GM18861 (cell line): ENCODE results near the gene LRRC8A.
"Not testable (repeated sequence)": the region's sequence is repeated elsewhere in the genome, so short reads cannot be mapped to it uniquely, and the experiment has no call there.

Experiments used
- ATAC-seq: cut with Tn5 transposase; IDR thresholded peaks from one replicate; pipeline ENCODE4 v1.9.1; 2021; ENCODE audit not compliant: unreplicated experiment

Gene LRRC8A

DNA sequence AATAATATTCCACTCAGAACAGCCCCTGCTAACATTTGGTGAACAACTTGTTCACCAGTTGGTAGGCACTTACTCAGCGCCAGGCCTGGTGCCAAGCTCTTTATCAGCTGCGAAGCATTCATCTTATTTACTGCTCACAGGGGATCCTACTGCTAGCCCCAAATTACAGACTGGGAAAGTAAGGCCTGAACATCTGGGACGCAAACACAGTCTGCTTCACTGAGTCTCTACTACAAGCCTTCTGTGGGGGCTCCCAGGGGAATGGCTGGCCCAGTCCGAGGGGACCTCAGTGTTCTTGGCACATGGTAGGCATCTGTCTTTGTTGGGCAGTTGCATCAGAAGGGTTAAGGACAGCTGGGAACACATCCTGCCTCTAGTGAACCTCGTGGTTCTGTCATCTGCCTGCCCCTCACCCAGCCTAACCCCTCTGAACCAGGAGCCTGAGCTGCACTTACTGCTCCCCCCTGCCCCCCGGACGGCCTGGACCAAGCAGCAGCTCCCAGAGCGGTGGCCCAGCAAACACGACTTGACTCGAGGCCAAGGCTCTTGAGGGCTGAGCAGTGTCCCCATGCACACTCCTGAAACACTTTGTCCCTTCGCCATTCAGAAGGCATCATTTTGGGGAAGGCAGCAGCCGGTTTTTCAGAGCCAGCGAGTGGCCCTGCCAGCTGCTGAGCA, 38.6 kb downstream of the LRRC8A start, which contains the start of gene PHYHD1:
PHYHD1 (plus strand) TSS at position 602 of the 678 bp plus-strand sequence. CDS start 1,342 bp downstream, outside the sequence.
- ATAC-seq: no peak

DNA sequence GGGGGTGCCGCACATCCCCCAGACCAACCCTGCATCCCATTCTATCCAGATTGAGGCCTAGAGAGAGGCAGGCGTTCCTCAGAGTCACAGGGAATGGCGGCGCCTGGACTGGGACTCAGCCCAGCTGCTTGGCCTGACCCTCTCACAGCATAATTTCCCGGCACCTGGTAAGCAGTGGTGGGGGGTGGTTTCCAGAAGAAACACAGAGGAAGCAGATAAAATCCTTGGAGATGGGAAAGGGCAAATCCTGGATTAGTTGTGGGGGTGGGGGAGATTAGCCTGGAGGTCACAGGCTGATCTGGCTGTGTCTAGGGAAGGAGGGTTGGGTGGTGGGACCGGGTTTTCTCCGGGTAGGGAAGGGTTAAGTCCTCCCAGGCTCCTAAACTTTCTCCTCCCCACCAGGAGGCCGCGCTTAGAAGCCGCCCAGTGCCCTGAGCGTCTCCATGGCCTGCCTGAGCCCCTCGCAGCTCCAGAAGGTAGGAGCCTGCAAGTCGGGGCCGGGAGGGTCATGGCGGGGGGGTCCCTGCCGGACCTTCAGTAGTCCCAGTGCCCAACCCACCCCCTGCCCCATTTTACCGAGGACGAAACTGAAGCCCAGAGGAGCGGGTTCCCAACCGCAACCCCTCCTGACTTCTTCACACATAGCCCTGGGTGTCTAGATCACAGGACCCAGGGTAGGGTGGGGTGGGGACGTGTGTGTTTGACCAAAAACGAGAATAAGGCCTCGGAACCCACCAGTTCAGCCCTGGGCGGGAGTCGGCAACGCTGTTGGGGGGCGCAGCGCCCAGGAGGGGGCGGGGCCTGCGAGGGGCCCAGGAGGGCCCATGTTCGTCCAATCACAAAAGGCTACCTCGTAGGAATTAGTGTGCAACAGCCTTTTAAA, 40.2 kb downstream of the LRRC8A start:
- no peak for ATAC-seq

DNA sequence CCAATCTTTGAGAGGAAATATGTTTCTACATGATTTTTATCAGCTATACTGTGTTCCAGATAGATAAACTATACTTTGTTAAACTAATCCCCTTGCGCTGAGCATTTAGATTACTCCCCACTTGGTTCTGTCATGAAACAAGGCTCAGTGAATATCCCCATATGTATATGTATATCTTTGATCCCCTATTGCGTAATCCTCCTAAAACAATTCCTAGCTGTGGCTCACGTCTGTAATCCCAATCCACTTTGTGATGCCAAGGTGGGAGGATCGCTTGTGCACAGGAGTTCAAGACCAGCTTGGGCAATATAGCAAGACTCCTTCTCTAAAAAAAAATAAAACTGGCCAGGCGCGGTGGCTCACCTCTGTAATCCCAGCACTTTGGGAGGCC, 41.6 kb downstream of the LRRC8A start:
- no peak for ATAC-seq

DNA sequence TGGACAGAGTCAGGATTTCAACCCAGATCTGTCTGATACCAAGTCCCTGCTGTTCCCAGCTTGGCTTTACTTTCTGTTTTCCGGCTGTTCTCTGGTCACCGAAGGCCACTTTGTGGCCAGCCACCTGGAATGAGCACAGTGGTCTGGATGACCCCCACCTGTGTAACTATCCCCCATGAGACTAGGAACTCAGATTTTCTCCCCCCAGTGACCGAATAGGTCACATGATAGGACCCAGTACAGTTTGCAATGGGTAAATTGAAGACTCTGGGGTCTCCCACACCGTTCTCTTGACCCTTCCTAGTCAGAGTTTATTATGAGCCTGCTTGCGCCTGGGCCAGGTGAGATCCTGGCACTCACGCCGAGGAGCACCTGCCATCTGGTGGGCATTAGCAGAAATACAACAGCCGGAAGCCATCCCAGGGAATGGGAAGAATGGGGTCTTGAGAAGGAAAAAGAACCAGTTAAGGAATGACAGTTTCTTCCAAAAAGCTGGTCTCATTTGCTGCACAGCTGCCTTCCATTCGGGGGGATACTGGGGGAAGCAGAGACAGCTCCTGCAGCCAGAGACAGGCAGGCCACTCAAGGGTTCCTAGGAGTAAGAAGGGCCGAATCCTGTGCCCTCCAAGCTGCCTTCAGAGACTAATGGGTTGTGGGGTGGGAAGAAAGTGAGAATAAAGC, 45.9 kb downstream of the LRRC8A start:
- ATAC-seq: no peak

DNA sequence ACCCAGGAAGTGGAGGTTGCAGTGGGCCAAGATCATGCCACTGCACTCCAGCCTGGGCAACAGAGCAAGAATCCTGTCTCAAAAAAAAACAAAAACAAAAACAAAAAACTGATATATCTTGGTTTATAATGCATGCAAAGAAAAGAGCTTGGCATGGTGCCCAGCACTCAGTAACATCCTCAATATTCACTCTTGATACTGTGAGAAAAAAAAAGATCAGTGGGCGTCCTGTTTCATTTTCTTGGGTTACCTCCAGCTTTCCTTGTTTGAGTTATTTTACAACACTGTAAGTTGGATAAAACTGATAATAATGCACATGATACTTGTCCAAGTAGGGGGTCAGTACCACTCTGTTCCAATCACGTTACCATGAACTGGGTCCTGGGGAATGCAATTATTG, 46.7 kb downstream of the LRRC8A start:
- no peak for ATAC-seq

DNA sequence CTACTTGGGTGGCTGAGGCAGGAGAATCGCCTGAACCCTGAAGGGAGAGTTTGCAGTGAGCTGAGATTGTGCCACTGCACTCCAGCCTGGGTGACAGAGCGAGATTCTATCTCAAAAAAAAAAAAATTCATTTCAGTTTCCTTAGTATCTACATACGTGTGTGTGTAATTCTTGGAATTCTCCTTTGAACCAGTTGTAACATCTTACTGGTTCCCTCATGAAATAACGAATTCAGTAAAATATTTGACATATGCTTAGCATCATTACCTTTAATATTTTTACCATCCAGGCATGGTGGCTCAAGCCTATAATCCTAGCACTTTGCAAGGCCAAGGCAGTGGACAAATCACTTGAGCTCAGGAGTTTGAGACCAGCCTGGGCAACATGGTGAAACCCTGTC, 47.6 kb downstream of the LRRC8A start:
- no peak for ATAC-seq

DNA sequence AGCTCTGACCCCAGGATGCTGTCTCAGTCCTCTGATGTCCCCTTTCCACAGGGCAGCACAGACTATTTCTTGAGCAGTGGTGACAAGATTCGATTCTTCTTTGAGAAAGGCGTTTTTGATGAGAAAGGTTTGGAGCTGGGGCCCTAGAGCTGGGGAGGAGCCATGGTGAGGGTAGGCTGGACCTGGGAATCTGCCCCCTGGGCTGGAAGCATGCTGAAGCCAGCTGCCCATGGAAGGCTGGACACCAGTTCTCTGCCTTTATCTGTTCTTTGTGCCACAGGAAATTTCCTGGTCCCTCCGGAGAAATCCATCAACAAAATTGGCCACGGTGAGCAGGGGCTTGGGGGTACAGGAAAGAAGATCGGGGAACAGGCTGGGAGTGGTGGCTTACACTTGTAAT, 51.8 kb downstream of the LRRC8A start:
- ATAC-seq: no peak

DNA sequence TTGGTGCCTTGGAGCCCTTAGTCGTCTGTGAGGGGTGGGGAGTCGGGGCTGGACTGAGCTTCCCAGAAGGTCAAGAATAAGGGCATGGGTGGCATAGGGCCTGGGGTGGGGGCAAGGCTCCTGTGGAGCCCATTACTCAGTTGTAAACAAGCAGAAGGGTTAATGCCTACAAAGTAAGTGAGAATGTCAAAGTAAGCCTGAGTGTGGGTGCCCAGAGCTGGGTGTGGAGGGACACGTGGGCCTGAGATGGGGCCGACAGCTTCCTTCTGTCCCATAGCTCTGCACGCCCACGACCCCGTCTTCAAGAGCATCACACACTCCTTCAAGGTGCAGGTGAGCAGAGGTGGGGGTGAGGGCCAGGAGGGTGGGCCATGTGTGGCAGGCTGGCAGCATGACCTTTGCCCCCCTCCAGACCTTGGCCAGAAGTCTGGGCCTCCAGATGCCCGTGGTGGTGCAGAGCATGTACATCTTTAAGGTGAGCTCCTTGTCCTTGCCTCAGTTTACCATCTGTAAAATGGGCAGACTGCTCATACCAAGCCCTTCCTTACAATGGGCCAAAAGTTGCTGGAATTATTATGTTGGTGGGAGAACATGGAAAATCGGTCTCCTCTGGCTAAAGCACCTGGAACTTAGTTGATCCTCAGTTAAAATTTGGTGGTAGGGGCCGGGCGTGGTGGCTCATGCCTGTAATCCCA, 54.4 kb downstream of the LRRC8A start:
- ATAC-seq: no peak

DNA sequence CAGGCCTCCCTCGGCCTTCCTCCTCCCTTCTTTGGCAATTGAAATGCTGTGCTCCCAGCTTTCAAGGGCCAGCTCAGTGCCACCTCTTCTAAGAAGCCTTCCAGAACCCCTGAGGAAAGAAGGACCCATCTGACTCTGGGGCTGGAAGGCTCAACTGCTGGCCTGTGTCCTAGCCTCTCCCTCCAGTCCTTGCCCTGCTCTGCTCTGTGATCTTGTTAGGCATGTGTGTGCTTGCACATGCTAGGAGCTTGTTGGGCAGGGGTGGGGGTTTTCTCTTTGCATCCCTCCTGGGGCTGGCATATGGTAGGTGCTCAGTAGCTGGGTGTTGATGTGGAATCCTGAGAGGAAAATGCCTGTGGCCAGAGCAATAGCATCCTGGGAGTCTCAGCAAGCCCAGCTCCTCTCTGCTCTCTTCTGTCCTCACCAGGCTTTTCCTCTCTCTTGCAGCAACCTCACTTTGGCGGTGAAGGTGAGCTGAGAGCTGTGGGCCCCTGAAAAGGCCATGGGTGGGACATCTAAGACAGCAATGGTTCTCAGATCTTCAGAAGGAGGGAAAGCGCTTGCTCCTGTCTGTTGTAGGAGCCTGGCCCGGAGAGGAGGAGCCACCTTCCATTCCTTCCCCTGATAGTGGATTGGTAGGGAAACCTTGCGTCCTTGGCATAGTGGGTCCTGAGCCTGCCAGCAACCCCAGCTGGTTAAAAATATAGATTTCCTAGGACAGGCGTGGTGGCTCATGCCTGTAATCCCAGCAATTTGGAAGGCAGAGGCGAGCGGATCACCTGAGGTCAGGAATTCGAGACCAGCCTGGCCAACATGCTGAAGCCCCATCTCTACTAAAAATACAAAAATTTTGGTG, 55.6 kb downstream of the LRRC8A start:
- ATAC-seq: no peak

DNA sequence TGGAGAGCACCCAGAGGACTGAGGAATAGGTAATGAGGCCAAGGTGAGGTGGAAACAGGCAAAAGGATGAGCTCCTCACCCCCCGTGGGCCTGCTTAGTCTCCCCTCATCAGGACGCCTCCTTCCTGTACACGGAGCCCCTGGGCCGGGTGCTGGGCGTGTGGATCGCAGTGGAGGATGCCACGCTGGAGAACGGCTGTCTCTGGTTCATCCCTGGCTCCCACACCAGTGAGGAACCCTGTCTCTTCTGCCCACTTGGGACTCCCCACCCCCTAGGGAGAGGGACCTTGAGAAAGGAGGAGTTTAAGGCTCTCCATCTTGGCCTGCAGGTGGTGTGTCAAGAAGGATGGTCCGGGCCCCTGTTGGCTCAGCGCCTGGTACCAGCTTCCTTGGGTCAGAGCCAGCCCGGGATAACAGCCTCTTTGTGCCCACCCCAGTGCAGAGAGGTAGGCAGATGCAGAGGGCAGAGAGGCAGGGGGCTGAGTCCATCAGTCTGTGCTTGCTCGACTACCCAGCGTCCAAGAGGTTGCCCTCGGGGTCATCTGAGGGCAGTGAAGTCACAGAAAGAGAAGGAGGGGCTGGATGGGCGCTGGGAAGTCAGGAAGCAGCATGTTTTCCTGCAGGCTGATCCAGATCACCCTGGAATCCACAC, 58.5 kb downstream of the LRRC8A start:
- ATAC-seq: no peak

DNA sequence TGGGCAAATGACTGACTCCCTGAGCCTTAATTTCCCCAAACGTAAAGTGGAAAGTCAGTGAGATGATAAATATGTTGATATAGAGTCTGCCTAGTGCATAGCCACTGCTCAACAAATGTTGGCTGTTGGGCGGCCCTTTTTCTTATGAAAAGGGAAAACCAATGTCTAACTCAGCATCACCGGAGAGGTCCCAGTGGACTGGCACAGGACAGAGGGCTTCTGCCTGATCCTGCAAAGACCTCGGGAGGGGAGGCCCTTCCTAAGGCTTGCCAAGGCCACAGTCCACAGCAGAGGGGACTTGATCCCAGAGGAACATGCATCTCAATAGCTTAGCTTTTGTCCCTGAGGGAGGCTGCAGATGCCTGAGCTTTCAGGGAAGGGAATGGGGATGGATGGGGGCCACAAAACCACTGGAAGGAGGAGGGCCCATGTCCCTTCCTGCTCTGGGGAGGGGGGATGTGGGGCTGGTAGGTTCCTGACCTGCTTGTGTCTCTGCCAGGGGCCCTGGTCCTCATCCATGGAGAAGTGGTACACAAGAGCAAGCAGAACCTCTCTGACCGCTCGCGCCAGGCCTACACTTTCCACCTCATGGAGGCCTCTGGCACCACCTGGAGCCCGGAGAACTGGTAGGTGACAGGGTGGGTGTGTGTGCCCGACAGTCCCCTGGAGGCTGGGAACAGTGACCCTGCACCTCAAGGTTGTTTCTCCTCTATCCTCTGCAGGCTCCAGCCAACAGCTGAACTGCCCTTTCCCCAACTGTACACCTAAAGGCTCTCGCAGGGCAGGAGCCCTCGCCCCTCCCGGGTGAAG, 59.2 kb downstream of the LRRC8A start:
- no peak for ATAC-seq

DNA sequence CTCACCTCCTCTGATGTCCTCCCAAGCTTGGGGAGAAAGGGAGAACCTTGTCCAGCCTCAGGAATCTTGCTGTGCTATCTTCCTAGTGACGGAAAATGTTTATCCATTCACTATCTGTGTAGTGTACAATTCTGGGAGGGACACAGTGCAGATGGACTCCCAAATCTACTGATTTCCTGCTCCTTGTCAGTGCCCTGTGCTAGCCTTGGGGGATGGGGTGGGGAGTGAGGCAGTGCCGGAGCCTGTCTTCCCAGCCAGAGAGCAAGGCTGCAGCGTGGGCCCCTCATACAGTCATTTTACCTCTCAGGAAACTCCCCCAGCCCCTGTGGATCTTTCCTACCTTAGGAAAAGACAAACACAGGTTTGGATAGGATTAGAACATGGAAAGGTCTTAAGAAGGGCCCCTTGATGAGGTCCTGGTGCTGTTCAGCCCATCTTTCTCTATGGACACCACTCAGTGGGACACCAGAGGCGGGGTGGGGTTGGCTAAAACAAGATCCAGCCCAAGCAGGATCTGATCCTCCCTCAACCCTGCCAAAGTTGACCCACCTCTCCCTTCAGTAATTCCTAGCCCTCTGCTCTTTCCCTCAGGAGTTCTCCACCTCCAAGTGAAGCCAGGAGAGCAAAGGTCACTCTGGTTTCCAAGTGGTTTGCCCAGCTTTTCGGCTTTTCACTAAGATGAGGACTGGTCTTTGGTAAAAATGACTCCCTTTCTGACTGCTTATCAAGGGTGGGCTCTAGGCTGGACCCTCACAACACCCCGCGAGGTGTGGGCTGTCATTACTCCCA, 62.1 kb downstream of the LRRC8A start:
- ATAC-seq: no peak

DNA sequence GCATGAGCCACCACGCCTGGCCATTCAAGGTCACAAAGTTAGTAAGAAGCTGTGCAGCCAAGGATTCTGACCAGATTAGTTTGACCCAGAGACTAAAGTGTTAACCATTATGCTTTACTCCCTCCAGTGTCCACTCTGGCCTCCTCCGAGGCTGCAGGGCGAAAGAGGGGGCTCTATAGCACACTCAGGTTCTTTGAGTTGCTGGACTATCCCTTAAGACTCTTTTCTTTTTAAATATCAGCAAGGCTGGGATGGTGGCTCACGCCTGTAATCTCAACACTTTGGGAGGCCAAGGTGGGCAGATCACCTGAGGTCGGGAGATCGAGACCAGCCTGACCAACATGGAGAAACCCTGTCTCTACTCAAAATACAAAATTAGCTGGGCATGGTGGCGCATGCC, 63.0 kb downstream of the LRRC8A start:
- not testable (repeated sequence) for ATAC-seq

DNA sequence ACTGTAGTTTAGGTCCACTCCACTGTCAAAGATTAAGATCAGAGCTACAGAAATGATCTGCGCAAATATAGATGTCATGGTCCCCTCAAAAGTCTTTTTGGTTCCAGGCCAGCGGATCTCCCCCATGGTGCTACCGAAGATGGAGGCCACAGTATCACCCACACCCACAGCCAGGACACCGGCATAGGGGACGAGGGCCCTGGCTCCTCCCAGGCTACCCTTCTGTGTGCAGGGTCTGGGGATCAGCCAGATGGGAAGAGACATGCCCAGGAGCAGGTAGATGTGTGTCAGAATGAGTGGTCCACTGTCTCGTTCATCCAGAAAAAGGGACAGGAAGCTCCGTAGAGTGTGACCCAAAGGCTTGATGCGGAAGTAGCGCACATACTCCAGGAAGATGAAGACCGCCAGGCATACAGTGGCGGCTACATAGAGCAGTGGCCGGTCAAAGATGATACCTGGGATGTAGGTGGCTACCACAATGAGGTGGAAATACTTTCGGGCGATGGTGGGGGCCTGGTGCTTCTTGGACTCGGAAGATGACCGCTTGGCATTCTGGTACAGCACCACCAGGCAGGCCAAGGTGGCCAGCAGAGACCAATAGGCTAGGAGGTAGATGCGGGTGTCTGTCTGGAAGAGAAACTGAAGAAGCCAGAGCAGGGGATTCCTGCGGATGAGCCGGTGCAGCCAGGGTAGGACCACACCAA, 64.0 kb downstream of the LRRC8A start:
- ATAC-seq: no peak

DNA sequence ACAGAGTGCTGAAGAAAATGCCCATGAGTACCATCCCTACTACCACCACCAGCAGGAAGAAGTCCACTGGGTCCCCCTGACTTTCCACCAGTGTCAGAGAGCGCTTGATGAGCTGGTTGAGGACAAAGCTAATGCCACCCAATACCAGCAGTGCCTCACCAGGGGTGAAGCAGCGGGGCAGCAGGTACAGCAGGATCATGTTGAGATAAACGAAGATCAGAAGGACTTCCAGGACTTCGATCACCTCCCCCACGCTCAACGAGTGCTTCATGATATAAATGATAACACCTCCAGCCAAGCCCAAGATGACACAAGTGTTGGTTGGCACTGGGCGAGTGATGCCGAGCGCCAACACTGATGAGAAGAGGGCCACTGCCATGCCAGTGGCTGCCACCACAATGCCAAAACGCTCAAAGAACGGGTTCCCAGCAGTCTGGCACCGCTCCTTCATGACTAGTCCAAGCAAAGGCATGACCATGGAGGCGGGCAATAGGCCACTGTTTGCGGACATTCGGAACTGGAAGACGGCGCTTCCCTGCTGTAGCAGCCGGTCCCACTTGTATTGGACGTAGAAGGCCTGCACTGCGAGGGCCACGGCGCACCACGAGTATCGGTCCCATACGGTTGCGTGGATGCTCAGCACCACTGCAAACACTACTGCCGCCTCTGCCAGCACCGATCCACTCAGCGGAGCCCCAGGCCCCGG, 64.8 kb downstream of the LRRC8A start:
- ATAC-seq: no peak

DNA sequence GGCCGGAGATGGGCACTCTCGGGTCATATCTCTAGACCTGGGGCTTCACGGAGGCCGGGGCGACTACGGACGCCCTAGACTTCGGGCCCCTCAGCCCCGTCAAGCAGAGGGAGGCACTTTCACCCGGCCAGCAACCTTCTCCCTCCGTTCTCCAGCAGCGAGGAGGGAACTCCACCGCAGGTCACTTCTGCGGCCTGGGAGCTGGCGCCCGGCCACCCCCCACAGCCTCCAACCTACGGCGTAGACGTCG, 65.3 kb downstream of the LRRC8A start:
- ATAC-seq: no peak
